Fibroblast of skin of left quadriceps (primary cell): ENCODE measurements around the gene PRKACB.
"Not testable (repeated sequence)": the region's sequence is repeated elsewhere in the genome, so short reads cannot be mapped to it uniquely, and the experiment has no call there.

Experiments
- DNase-seq, 2 experiments: peaks; one replicate each; pipeline ENCODE4 v3.0.0-alpha.2; 2013; ENCODE audit warnings: low read depth in 2 of 2

The PRKACB gene

DNA sequence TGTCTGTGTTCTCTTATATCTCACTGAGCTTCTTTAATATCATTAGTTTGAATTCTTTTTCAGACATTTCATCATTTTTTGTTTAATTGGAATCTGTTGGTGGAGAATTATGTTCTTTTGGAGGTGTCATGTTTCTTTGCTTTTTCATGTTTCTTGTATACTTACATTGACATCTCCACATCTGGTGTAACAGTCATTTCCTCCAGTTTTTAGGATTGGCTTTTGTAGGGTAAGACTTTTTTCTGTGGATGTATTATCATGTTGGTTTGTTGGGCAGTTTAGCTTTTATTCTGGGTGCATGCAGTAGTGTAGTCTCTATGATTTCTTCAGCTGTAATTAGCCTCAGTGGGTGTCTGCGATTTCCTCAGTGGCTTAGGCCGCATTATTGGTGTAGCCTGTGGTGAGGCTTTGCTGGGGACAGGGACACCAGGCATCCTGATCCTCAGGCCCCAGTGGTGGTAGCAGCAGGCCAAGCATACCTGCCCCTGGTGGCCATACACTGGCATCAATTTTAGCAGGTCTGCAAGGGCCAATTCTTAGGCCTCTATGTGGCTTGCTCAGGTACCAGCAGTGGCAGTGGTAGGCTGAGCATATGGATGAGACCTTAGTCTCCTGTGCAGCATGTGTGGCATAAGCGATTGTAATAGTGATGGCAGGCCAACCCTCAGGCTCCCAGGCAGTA, 79.8 kb downstream of the PRKACB start:
- peak in 1 of 2 experiments; percentile 13 for DNase-seq

GRCh38 chr1:84224905-84225304, 80.8 kb downstream of the PRKACB start:
- no peak for DNase-seq

- no peak for DNase-seq
Measured at GRCh38 chr1:84225646-84226045, 81.6 kb downstream of the PRKACB start.

DNA sequence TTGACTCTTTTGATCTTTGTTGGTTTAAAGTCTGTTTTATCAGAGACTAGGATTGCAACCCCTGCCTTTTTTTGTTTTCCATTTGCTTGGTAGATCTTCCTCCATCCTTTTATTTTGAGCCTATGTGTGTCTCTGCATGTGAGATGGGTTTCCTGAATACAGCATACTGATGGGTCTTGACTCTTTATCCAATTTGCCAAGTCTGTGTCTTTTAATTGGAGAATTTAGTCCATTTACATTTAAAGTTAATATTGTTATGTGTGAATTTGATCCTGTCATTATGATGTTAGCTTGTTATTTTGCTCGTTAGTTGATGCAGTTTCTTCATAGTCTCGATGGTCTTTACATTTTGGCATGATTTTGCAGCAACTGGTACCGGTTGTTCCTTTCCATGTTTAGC, 88.6 kb downstream of the PRKACB start:
- not testable (repeated sequence) for DNase-seq

DNA sequence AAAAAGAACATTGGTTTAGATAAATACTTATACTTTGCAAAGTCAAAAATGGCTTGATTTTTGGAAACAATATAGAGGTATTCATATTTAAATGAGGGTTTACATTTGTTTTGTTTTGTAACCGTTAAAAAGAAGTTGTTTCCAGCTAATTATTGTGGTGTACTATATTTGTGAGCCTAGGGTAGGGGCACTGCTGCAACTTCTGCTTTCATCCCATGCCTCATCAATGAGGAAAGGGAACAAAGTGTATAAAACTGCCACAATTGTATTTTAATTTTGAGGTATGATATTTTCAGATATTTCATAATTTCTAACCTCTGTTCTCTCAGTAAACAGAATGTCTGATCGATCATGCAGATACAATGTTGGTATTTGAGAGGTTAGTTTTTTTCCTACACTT, 92.2 kb downstream of the PRKACB start:
- DNase-seq, result no peak

GRCh38 chr1:84242641-84243040, 98.6 kb downstream of the PRKACB start:
- DNase-seq, result no peak

- DNase-seq, result no peak
Measured at GRCh38 chr1:84245563-84245962, 101.5 kb downstream of the PRKACB start.

- DNase-seq, result no peak
Measured at GRCh38 chr1:84246213-84246612, 102.1 kb downstream of the PRKACB start.

DNA sequence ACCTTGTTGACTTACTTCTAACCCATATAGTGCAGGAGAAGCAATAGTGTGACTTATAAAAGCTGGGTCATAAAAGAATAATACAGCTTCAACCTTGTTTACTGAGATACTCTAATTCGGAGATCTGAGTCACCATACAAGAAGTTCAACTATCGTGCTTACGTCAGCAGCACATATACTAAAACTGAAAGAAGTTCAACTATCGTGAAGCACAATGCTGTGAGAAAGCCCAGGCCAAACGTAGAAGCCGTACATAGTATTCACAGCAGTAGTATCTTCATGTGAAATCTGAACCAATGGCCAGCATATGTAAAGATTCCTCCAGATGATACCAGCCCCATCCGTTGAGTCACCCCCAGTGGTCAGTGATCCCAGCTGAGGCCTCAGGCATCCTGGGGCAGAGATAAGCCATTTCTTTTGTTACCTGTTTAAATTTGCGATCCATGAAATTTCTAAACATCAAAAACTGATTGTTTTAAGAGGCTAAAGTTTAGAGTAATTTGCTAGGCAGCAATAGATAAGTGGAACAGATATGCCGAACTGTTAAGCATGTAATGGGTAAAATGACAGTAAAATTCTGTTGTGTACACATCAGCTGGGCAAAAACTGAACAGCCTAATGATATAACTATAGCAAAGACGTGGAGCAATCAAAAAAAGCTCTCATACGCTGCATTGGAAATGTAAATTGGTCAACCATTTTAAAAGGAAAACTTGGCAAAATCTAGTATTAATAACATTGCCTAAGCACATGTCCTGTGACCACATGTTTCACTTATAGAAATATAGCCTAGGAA, 103.6 kb downstream of the PRKACB start:
- DNase-seq, result no peak

DNA sequence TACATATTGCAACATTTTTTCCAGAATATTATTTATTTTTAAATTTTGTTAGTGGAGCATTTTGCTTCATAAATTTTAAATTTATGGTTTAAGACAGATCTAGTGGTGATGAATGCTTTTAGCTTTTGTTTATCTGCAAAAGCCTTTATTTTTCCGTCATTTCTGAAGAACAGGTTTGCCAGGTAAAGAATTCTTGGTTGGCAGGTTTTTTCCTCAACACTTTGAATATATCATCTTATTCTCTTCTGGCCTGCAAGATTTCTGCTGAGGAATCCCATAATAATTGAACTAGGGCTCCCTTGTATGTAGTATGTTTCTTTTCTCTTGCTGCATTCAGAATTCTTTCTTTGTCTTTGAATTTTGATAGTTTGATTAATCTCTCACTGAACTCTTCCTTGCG, 106.6 kb downstream of the PRKACB start:
- no peak for DNase-seq

DNA sequence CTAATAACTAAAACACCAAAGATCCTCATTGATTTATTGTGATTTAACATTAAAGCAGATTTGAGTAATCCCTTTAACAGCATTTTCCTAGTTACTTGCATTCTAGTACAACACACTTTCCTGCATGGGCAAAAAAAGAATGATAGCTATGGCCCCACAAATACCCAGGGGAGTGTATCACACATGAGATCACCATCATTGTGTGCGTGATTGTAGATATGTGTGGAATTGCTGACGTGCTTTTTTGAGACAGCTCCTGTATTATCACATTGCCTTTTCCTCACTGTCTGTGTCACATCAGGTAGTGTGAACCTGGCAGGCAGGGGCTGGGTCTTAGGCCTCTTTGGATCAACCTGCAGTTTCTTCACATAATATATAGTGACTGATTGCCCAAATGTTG, 109.0 kb downstream of the PRKACB start:
- DNase-seq, result peak; percentile 32 to 38

DNA sequence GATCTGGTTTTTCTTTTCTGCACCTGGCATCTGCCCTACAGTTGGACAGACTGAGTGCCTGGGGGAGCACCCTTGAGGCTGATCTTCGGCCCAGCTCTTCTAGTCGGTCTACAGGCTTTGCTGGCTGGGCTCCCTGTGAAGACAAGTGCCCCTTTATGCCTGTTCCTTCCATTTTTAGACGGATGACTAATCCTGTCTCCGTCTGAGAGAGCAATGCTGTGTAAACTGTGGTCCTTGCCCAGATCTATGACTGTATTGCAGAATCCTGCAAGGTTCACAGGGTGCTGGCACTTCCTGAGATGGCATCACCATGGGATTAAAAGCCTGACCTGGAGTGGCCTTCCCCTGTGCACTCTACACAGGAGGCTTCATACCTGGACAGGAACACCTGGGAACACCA, 109.8 kb downstream of the PRKACB start:
- DNase-seq, result peak in 1 of 2 experiments; percentile 20

DNA sequence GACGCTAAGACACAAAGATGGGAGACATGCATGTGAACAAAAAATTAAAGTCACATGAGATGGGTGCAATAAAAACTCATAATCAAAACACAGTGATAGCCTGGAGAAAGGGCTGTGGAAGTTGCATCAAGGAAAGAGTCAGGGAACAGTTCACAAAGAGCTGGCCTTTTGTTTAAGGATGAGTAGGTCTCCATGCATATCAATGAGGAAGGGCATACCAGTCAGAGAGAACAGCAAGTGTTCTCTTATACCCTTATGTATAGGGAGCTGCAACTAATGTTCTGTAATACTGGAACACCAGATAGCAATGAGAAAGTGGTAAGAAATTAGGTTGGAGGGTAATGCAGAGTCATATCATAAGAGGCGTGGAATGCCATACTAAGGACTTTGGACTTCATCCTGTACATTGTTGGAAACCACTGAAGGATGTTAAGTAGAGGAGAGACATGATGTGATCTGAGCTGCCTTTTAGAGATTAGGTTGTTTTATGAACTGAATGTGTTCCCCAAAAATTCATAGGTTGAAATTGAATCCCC, 110.7 kb downstream of the PRKACB start:
- no peak for DNase-seq

DNA sequence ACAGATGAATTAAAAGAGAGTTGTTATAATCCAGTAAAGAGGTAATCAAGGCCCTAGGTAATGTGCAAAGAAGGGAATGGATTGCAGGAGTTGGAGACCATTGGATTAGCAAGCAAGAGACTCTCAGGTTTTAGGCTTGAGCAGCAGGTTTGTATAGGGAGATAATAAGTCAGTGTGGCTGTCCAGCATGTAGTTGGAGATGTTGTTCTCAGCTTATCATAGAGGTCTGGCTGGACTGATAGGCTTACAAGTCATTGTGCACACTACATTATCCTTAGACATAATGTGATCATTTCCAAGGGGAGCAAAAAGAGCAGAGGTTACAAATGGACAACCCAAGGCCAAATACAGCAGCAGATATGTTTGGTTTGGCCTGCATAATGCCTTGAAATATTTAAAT, 111.5 kb downstream of the PRKACB start:
- DNase-seq, result no peak

DNA sequence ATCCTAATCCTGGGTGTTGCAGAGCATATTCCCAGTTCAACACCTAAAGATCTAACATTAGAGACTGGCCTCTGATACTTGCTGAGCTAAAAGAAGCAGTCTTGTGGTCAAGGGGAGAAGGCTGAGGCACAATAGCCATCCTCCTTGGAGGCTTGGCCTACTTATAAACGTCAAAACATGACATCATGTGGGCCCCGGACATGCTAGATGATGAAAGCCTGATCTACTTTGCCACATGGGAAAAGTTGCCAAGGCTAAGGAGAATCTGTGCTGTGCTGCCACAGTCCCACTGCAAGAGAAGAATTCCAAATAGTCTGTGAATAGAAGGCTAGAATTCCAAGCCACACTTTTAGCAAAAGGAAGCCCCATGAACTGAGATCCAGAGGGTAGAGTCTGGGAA, 113.5 kb downstream of the PRKACB start:
- no peak for DNase-seq

- no peak for DNase-seq
Measured at GRCh38 chr1:84259376-84259775, 115.3 kb downstream of the PRKACB start.

DNA sequence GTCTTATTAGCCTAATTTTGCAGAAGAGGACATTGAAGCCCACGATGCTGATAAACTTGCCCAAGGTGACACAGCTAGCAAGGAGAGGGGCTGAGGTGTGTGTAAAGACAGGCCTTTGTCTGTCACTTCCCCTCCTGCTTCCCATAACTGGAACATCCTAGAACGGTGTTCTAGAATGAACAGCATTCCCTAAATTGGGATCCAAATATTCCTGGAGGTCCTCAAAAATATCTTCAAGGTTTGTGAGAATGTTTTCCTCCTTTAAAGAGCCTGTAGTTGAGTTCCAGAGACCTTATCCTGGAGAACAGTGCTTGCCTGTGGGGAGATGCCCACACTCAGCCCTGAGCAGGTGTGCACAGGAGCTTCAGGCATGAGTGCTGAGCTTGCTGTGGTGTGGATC, 115.9 kb downstream of the PRKACB start:
- no peak for DNase-seq

DNA sequence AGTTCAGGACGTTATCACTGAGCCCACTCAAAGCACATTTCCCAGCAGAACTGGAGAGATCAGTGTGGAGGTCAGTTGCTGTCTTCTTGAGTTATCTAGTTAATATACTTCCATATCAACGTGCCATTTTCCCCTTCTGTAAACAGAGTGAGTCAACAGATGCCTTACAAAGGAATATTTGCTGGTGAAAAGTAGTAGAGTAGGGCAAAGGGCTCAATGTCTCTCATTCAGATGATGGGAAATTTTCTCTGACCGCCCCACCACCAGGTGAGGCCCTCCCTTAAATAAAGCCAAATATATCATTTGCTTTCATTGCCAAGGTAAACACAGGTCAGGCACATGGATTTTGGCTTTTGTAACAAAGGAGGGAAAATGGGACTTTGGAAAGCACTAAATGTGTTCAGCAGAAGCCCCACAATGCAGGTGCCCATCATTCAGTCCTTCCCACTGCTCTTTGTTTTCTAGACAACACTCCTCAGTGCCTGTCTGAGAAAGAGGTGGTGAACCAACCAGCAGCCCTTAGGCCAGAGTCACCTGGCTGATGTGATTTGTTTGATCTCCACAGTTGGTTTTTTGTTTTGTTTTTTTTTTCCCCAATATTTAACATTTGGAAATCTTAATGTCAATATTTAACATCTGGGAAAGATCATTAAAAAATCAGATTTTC, 116.9 kb downstream of the PRKACB start:
- no peak for DNase-seq

GRCh38 chr1:84264961-84265360, 120.9 kb downstream of the PRKACB start:
- DNase-seq, result no peak

DNA sequence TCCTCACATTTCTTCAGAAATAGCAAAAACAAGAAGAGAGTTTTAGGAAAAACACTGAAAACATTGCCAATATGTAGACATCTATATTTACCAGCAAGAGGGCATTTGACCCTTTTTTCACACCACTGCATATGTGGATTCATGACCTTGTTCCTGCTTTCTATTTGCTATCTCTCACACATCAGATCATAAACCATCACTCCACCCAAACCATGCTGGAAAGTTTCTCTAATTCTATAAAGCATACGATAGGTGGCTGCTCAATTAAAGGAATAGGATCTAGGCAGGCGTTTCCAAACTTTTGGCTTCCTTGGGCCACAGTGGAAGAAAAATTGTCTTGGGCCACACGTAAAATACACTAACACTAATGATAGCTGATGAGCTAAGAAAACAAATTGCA, 121.8 kb downstream of the PRKACB start:
- no peak for DNase-seq

GRCh38 chr1:84266748-84267147, 122.7 kb downstream of the PRKACB start:
- no peak for DNase-seq

DNA sequence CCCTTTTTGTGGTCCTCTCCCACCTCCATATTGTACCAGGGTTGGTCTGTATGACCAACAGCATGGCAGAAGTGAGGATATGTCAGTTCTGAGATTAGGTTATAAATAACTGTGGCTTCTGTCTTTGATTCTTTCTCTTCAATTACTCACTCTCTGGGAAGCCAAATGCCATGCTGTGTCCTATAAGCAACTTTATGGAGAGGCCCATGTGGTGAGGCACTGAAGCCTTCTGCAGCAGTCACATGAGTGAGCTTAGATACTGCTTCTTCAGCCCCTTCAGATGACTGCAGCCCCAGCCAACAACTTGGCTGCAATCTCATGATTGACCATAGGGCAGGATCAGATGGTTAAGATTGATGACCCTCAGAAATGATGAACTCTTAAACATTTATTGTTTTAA, 123.4 kb downstream of the PRKACB start:
- no peak for DNase-seq

DNA sequence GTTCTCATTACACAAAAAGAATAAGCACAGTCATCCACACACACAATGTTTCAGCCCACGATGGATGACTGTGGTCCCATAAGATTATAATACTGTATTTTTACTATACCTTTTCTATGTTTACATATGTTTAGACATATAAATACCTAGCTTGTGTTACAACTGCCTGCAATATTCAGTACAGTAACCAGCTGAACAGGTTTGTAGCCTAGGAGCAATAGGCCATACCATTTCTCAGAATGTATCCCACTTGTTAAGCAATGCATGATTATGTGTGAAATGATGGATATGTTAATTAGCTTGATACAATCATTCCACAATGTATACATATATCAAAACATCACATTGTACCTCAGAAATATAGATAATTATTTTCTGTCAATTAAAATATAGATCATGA, 124.3 kb downstream of the PRKACB start:
- DNase-seq, result no peak
